Neuronal stem cell (in vitro differentiated cells): Measurements from ENCODE around the gene TRPM3.
"Not testable (repeated sequence)": the region's sequence is repeated elsewhere in the genome, so short reads cannot be mapped to it uniquely, and the experiment has no call there.

ENCODE experiments used
- DNase-seq: peaks from one replicate; pipeline ENCODE4 v3.0.0-alpha.2; 2013; ENCODE audit warnings: low spot score
- H2AFZ ChIP-seq: one replicate; pipeline ENCODE4 v1.6.1; 2013; ENCODE audit warnings: mild to moderate bottlenecking, low read length, inconsistent platforms
- H2AK5ac ChIP-seq: 2 replicates; pipeline ENCODE4 v1.6.1; 2013; ENCODE audit warnings: low read depth, mild to moderate bottlenecking, inconsistent platforms, low read length, moderate library complexity, mixed read lengths
- H2BK120ac ChIP-seq: 2 replicates; pipeline ENCODE4 v1.6.1; 2013; ENCODE audit warnings: low read depth, mild to moderate bottlenecking, inconsistent platforms, low read length, moderate library complexity, mixed read lengths
- H2BK12ac ChIP-seq: one replicate; pipeline ENCODE4 v1.6.1; 2013; ENCODE audit warnings: low read length, inconsistent platforms
- H2BK15ac ChIP-seq: 2 replicates; pipeline ENCODE4 v1.6.1; 2013; ENCODE audit warnings: mild to moderate bottlenecking, low read length, inconsistent platforms, mixed read lengths
- H2BK5ac ChIP-seq: one replicate; pipeline ENCODE4 v1.6.1; 2013; ENCODE audit warnings: inconsistent platforms, mild to moderate bottlenecking, low read length, moderate library complexity
- H3K14ac ChIP-seq: one replicate; pipeline ENCODE4 v1.6.1; 2013; ENCODE audit warnings: low read length, inconsistent platforms
- H3K18ac ChIP-seq: 2 replicates; pipeline ENCODE4 v1.6.1; 2013; ENCODE audit warnings: low read length, inconsistent platforms
- H3K23ac ChIP-seq: 2 replicates; pipeline ENCODE4 v1.6.1; 2013; ENCODE audit warnings: low read depth, mild to moderate bottlenecking, mixed read lengths, low read length, inconsistent platforms; ENCODE audit not compliant: poor library complexity
- H3K27ac ChIP-seq: replicated peaks from 3 replicates; pipeline ENCODE4 v1.5.1; 2013; ENCODE audit warnings: low read length, inconsistent platforms
- H3K27me3 ChIP-seq, 3 experiments: 2 replicates each; pipeline ENCODE4 v1.6.1; 2013; ENCODE audit warnings: low read length in 3 of 3, mild to moderate bottlenecking in 2 of 3, inconsistent platforms in 1 of 3, low read depth in 1 of 3, mixed read lengths in 1 of 3, moderate library complexity in 1 of 3; ENCODE audit not compliant: control insufficient read depth in 3 of 3, insufficient read depth in 3 of 3
- H3K36me3 ChIP-seq, 2 donors: replicated peaks in 1 of 2; 2 replicates each; pipeline ENCODE4 v1.6.1; 2013; ENCODE audit warnings: low read length in 2 of 2; ENCODE audit not compliant: control insufficient read depth in 2 of 2, insufficient read depth in 2 of 2
- H3K4ac ChIP-seq: 2 replicates; pipeline ENCODE4 v1.6.1; 2013; ENCODE audit warnings: inconsistent platforms, mild to moderate bottlenecking, low read length, moderate library complexity
- H3K4me1 ChIP-seq, 2 donors: 1 replicate in 1 of 2; 2 replicates in 1 of 2; pipeline ENCODE4 v1.6.1; 2013; ENCODE audit warnings: low read length in 2 of 2, low read depth in 1 of 2; ENCODE audit not compliant: control insufficient read depth in 2 of 2, insufficient read depth in 1 of 2
- H3K4me2 ChIP-seq: one replicate; pipeline ENCODE4 v1.6.1; 2013; ENCODE audit warnings: mild to moderate bottlenecking, low read length, inconsistent platforms; ENCODE audit not compliant: insufficient read depth, poor library complexity, severe bottlenecking
- H3K4me3 ChIP-seq, 2 donors: 2 replicates each; pipeline ENCODE4 v1.5.1; 2013; ENCODE audit warnings: low read length in 2 of 2, mild to moderate bottlenecking in 2 of 2, inconsistent platforms in 1 of 2, moderate library complexity in 1 of 2
- H3K79me1 ChIP-seq: one replicate; pipeline ENCODE4 v1.6.1; 2013; ENCODE audit warnings: low read depth, mild to moderate bottlenecking, inconsistent platforms, low read length, moderate library complexity
- H3K9ac ChIP-seq: one replicate; pipeline ENCODE4 v1.6.1; 2013; ENCODE audit warnings: mild to moderate bottlenecking, low read depth, low read length, inconsistent platforms; ENCODE audit not compliant: poor library complexity
- H3K9me3 ChIP-seq, 2 donors: replicated peaks in 1 of 2; 2 replicates each; pipeline versions ENCODE3 to v1.6.1; 2013; ENCODE audit warnings: low read length in 2 of 2, mild to moderate bottlenecking in 2 of 2, inconsistent platforms in 1 of 2, low read depth in 1 of 2, mixed read lengths in 1 of 2, moderate library complexity in 1 of 2; ENCODE audit not compliant: control insufficient read depth in 2 of 2, insufficient read depth in 1 of 2
- H4K8ac ChIP-seq: one replicate; pipeline ENCODE4 v1.6.1; 2013; ENCODE audit warnings: low read depth, mild to moderate bottlenecking, inconsistent platforms, low read length, moderate library complexity
- H4K91ac ChIP-seq: one replicate; pipeline ENCODE4 v1.6.1; 2013; ENCODE audit warnings: low read length, low read depth, mild to moderate bottlenecking, inconsistent platforms; ENCODE audit not compliant: poor library complexity
- WGBS, 2 donors: extraction: QIAGEN DNeasy Blood & Tissue Kit; methylation state at CpG; one replicate each; pipeline ENCODE4 v1.1.7; 2013; ENCODE audit warnings: missing lambda C conversion rate in 2 of 2, mixed read lengths in 1 of 2; ENCODE audit not compliant: insufficient read length in 2 of 2, insufficient replicate concordance in 1 of 2; ENCODE audit errors: extremely low coverage in 2 of 2; 5-methylcytosine and 5-hydroxymethylcytosine counted together

The TRPM3 gene

GRCh38 chr9:70978085-70978484, 143.3 kb downstream of the TRPM3 start:
- H3K4me2 ChIP-seq, result no peak overlapping the region
- no peak overlapping the region for H2AFZ ChIP-seq
- H3K14ac ChIP-seq, result no peak overlapping the region
- H2BK120ac ChIP-seq, result no peak overlapping the region
- H4K91ac ChIP-seq, result no peak overlapping the region
- H3K27me3 ChIP-seq, result no peaks in the 10 kb centered on the region
- H3K79me1 ChIP-seq, result no peaks in the 10 kb centered on the region
- no peak overlapping the region for H4K8ac ChIP-seq
- no peak overlapping the region for H2BK12ac ChIP-seq
- WGBS, 2 donors, result no CpG with 5 or more reads among the region's 3 CpGs
- no peak overlapping the region for H2AK5ac ChIP-seq
- peaks cover 0 to 3% of the 10 kb centered on the region in 2 donors for H3K9me3 ChIP-seq
- no peak overlapping the region for H3K9ac ChIP-seq
- H3K4me1 ChIP-seq, result peaks cover 0 to 1% of the 10 kb centered on the region in 2 donors
- DNase-seq, result no peak
- no peak overlapping the region for H2BK15ac ChIP-seq
- no peak overlapping the region for H3K23ac ChIP-seq
- H3K4me3 ChIP-seq, result no peak overlapping the region
- no peak overlapping the region for H2BK5ac ChIP-seq
- H3K18ac ChIP-seq, result no peak overlapping the region
- H3K36me3 ChIP-seq, result no peaks in the 10 kb centered on the region
- no peak overlapping the region for H3K4ac ChIP-seq
- H3K27ac ChIP-seq, result no peak overlapping the region

DNA sequence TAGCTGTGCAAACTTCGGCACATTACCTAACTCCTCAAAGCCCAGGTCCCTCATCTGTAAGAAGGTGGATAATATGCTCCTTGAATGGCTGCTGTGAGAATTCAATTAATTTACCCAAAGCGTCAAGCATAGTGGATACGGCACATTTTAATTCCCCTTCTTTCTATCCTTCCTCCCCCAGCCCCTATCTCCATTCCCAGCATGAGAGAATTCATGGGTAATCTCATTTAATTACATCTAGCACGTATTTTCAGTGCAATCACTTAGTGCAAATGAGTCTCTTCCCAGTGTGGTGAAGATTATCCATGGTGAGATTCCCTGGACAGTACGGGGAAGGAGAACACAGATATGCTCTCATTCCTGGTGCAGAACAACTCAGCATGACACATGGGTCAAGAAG, 145.6 kb downstream of the TRPM3 start:
- no peak overlapping the region for H3K9ac ChIP-seq
- no peaks in the 10 kb centered on the region for H3K27me3 ChIP-seq
- no CpG with 5 or more reads among the region's 5 CpGs for WGBS, 2 donors
- H4K8ac ChIP-seq, result no peak overlapping the region
- no peak overlapping the region for H3K27ac ChIP-seq
- H3K79me1 ChIP-seq, result no peaks in the 10 kb centered on the region
- DNase-seq, result no peak
- no peak overlapping the region for H3K14ac ChIP-seq
- H2BK15ac ChIP-seq, result no peak overlapping the region
- no peak overlapping the region for H2BK120ac ChIP-seq
- no peaks in the 10 kb centered on the region for H3K36me3 ChIP-seq
- H2BK12ac ChIP-seq, result no peak overlapping the region
- no peaks in the 10 kb centered on the region for H3K9me3 ChIP-seq
- no peak overlapping the region for H3K4me3 ChIP-seq
- H2BK5ac ChIP-seq, result no peak overlapping the region
- no peak overlapping the region for H3K23ac ChIP-seq
- H4K91ac ChIP-seq, result no peak overlapping the region
- no peak overlapping the region for H3K18ac ChIP-seq
- no peak overlapping the region for H3K4me2 ChIP-seq
- H3K4ac ChIP-seq, result no peak overlapping the region
- peaks cover 0 to 1% of the 10 kb centered on the region in 2 donors for H3K4me1 ChIP-seq
- H2AFZ ChIP-seq, result no peak overlapping the region
- H2AK5ac ChIP-seq, result no peak overlapping the region

DNA sequence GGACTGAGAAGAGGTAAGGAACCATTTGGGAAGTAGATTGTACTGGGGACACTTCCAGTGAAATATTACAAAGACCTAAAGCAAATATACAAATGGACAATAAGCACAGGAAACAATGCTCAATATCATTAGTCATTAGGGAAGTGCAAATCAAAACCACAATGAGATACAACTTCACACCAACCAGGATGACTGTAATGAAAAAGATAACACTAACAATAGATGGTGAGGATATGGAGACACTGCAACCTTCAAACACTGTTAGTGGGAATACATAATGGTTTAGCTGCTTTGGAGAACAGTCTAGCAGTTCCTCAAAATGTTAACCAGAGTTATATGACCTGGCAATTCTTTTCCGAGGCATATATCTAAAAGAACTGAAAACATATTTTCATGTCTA, 149.7 kb downstream of the TRPM3 start:
- Histone ChIP-seq H2BK15ac (no peak overlapping the region), H3K14ac (no peak overlapping the region), H3K27me3 (no peaks in the 10 kb centered on the region), H2BK5ac (no peak overlapping the region), H3K4ac (no peak overlapping the region), H4K91ac (no peak overlapping the region), H3K18ac (no peak overlapping the region), H3K4me2 (no peak overlapping the region), H3K36me3 (no peaks in the 10 kb centered on the region), H3K27ac (no peak overlapping the region), H3K79me1 (peaks cover 1% of the 10 kb centered on the region), H2BK120ac (no peak overlapping the region), H3K4me1 (peaks cover 0 to 3% of the 10 kb centered on the region in 2 donors), H2AK5ac (no peak overlapping the region), H2AFZ (no peak overlapping the region), H3K9ac (no peak overlapping the region), H2BK12ac (no peak overlapping the region), H3K9me3 (no peaks in the 10 kb centered on the region), H4K8ac (no peak overlapping the region), H3K4me3 (no peak overlapping the region), H3K23ac (no peak overlapping the region)
- WGBS, 2 donors, result no CpG with 5 or more reads among the region's 1 CpG
- DNase-seq, result no peak

- not testable (repeated sequence) for H2BK120ac ChIP-seq, H3K27me3 ChIP-seq, H3K4ac ChIP-seq, H2BK5ac ChIP-seq, H3K4me2 ChIP-seq, H4K8ac ChIP-seq, H3K4me3 ChIP-seq, H3K14ac ChIP-seq, H3K23ac ChIP-seq, H3K79me1 ChIP-seq, H3K18ac ChIP-seq, DNase-seq, H3K9me3 ChIP-seq, H2AK5ac ChIP-seq, H3K27ac ChIP-seq, H2BK12ac ChIP-seq, H2AFZ ChIP-seq, H4K91ac ChIP-seq, H3K36me3 ChIP-seq, H2BK15ac ChIP-seq, H3K9ac ChIP-seq, H3K4me1 ChIP-seq
- no CpG with 5 or more reads among the region's 3 CpGs for whole genome bisulfite sequencing, 2 donors
These were observed 155.0 kb downstream of the TRPM3 start for GRCh38 chr9:70966380-70966779.
